MM.1S (cell line): ENCODE data around the gene SPSB3.

ENCODE experiments used
- DNase-seq: peaks from one replicate; pipeline ENCODE4 v3.0.0-alpha.2; 2015
- H2AFZ ChIP-seq: fragments of 300-600 bp; sonication (generic); 2 replicates; pipeline ENCODE4 v1.6.0; 2016; ENCODE audit warnings: antibody characterized with exemption, low read length
- H3F3A ChIP-seq: fragments of 300-600 bp; sonication (generic); 2 replicates; pipeline ENCODE4 v1.6.1; 2016; ENCODE audit warnings: mild to moderate bottlenecking, antibody characterized with exemption, low read length, moderate library complexity, mixed read lengths; ENCODE audit not compliant: insufficient read depth
- H3K27ac ChIP-seq: fragments of 300-600 bp; sonication (generic); 2 replicates; pipeline ENCODE4 v1.5.1; 2016; ENCODE audit warnings: mild to moderate bottlenecking, low read length
- H3K27me3 ChIP-seq: fragments of 300-600 bp; sonication (generic); replicated peaks from 2 replicates; pipeline ENCODE4 v1.6.0; 2016; ENCODE audit warnings: low read length; ENCODE audit not compliant: insufficient read depth
- H3K36me3 ChIP-seq: fragments of 300-600 bp; sonication (generic); replicated peaks from 2 replicates; pipeline ENCODE4 v1.6.1; 2016; ENCODE audit warnings: mild to moderate bottlenecking, low read length, mixed read lengths; ENCODE audit not compliant: insufficient read depth
- H3K4me1 ChIP-seq: fragments of 300-600 bp; sonication (generic); 2 replicates; pipeline ENCODE4 v1.6.1; 2016; ENCODE audit warnings: low read length, mixed read lengths
- H3K4me2 ChIP-seq: fragments of 300-600 bp; sonication (generic); 2 replicates; pipeline ENCODE4 v1.6.0; 2016; ENCODE audit warnings: low read depth, low read length
- H3K4me3 ChIP-seq: fragments of 300-600 bp; sonication (generic); 2 replicates; pipeline ENCODE4 v1.5.1; 2016; ENCODE audit warnings: low read length, mixed read lengths
- H3K79me2 ChIP-seq: fragments of 300-600 bp; sonication (generic); 2 replicates; pipeline ENCODE4 v1.6.1; 2016; ENCODE audit warnings: mixed run types, low read length, mixed read lengths
- H3K9ac ChIP-seq: fragments of 300-600 bp; sonication (generic); 2 replicates; pipeline ENCODE4 v1.6.1; 2016; ENCODE audit warnings: low read length, mixed read lengths
- H3K9me2 ChIP-seq: fragments of 300-600 bp; sonication (generic); replicated peaks from 2 replicates; pipeline ENCODE4 v1.6.1; 2016; ENCODE audit warnings: mild to moderate bottlenecking, low read length, mixed read lengths; ENCODE audit not compliant: insufficient read depth
- H3K9me3 ChIP-seq: fragments of 300-600 bp; sonication (generic); replicated peaks from 2 replicates; pipeline ENCODE4 v1.6.1; 2016; ENCODE audit warnings: mild to moderate bottlenecking, low read length, mixed read lengths; ENCODE audit not compliant: insufficient read depth
- H4K20me1 ChIP-seq: fragments of 300-600 bp; sonication (generic); 2 replicates; pipeline ENCODE4 v1.6.1; 2016; ENCODE audit warnings: mild to moderate bottlenecking, low read length, moderate library complexity, mixed read lengths; ENCODE audit not compliant: insufficient read depth
- EZH2 ChIP-seq: fragments of 300-600 bp; sonication (generic); optimal IDR thresholded peaks from 2 replicates; pipeline ENCODE3; 2017; ENCODE audit warnings: low read depth, mild to moderate bottlenecking, antibody characterized with exemption, low read length, mixed read lengths
- EZH2phosphoT487 ChIP-seq: fragments of 300-600 bp; sonication (generic); IDR thresholded peaks from 2 replicates; pipeline ENCODE4 v1.6.1; 2018; ENCODE audit warnings: antibody characterized with exemption, low read length
- TF ChIP-seq, protein P1 (sequence below): fragments of 300-600 bp; sonication (generic); IDR thresholded peaks from 2 replicates; pipeline ENCODE4 v1.5.1; 2016; ENCODE audit warnings: antibody characterized with exemption, low read length, mixed read lengths

The SPSB3 gene

DNA sequence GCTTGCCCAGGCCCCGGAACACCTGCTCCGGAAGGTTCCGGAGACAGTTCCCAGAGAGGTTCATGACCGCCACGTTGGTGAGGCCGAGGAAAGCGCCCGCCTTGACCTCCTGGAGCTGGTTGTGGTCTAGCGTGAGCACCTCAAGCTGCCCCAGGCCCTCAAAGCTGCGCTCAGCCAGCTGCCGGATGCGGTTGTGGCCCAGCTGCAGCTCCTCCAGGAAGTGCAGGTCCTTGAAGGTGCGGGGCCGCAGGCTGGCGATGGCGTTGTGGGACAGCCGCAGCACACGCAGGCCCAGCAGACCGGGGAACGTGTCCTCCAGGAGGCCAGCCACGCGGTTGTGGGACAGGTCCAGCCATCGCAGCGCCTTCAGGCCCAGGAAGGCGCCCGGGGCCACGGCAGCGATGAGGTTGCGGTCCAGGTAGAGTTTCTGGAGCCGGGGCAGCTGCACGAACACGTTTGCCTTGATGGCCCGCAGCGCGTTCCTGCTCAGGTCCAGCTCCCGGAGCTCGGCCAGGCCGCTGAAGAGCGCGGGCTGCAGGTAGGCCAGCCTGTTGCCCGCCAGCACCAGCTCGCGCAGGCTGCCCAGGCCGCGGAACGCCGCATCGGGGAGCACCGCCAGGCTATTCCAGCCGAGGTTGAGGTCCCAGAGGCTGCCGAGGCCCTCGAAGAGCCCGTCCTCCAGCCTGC is 9.0 kb upstream of the SPSB3 start:
- peaks cover 13% of the 10 kb centered on the region for H3K79me2 ChIP-seq
- no peaks in the 10 kb centered on the region for H3K4me1 ChIP-seq
- no peak overlapping the region for H3K4me3 ChIP-seq
- no peaks in the 10 kb centered on the region for H3K9me3 ChIP-seq
- no peak overlapping the region for H3K4me2 ChIP-seq
- TF ChIP-seq EZH2phosphoT487 (no peak), EZH2 (no peak)
- TF ChIP-seq, protein P1, sequence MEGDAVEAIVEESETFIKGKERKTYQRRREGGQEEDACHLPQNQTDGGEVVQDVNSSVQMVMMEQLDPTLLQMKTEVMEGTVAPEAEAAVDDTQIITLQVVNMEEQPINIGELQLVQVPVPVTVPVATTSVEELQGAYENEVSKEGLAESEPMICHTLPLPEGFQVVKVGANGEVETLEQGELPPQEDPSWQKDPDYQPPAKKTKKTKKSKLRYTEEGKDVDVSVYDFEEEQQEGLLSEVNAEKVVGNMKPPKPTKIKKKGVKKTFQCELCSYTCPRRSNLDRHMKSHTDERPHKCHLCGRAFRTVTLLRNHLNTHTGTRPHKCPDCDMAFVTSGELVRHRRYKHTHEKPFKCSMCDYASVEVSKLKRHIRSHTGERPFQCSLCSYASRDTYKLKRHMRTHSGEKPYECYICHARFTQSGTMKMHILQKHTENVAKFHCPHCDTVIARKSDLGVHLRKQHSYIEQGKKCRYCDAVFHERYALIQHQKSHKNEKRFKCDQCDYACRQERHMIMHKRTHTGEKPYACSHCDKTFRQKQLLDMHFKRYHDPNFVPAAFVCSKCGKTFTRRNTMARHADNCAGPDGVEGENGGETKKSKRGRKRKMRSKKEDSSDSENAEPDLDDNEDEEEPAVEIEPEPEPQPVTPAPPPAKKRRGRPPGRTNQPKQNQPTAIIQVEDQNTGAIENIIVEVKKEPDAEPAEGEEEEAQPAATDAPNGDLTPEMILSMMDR, result no peak
- H2AFZ ChIP-seq, result no peak overlapping the region
- H4K20me1 ChIP-seq, result no peaks in the 10 kb centered on the region
- H3K27ac ChIP-seq, result no peak overlapping the region
- no peaks in the 10 kb centered on the region for H3K27me3 ChIP-seq
- DNase-seq, result no peak
- H3K9ac ChIP-seq, result no peak overlapping the region
- H3K36me3 ChIP-seq, result no peaks in the 10 kb centered on the region
- H3K9me2 ChIP-seq, result no peaks in the 10 kb centered on the region
- H3F3A ChIP-seq, result no peaks in the 10 kb centered on the region

DNA sequence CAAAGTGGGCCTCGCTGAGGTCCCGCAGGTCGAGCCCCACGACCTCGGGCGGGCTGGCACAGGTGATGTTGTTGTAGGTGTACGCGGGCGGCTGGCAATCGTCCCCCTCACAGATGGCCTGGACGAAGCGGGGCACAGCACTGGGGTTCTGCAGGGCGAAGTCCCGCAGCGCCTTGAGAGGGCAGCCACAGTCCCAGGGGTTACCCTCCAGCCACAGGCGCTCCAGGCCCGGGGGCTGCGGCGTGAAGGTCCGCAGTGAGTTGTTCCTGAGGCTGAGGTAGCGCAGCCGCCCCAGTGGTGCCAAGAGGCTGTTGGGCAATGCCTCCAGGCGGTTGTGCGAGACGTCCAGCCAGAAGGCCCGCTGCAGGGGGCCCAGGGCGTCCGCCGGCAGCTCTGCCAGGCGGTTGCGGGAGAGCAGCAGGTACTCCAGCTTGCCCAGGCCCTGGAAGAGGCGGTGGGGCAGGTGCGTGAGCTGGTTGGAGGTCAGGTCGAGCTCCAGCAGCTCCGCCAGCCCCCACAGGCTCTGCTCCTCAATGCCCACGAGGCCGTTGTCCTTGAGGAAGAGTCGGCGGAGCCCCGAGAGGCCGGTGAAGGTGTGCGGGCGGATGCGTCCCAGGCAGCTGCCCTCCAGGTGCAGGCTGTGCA is 8.4 kb upstream of the SPSB3 start:
- Histone ChIP-seq H3K79me2 (peaks cover 20% of the 10 kb centered on the region), H3F3A (no peaks in the 10 kb centered on the region), H3K9me2 (no peaks in the 10 kb centered on the region), H3K4me2 (no peak overlapping the region), H3K27ac (no peak overlapping the region), H3K9me3 (no peaks in the 10 kb centered on the region), H3K4me1 (no peaks in the 10 kb centered on the region), H3K4me3 (no peak overlapping the region), H3K36me3 (no peaks in the 10 kb centered on the region), H3K27me3 (no peaks in the 10 kb centered on the region), H2AFZ (no peak overlapping the region), H3K9ac (no peak overlapping the region), H4K20me1 (no peaks in the 10 kb centered on the region)
- TF ChIP-seq, protein P1, result no peak
- TF ChIP-seq EZH2phosphoT487, result no peak
- TF ChIP-seq EZH2, result no peak
- DNase-seq, result no peak

DNA sequence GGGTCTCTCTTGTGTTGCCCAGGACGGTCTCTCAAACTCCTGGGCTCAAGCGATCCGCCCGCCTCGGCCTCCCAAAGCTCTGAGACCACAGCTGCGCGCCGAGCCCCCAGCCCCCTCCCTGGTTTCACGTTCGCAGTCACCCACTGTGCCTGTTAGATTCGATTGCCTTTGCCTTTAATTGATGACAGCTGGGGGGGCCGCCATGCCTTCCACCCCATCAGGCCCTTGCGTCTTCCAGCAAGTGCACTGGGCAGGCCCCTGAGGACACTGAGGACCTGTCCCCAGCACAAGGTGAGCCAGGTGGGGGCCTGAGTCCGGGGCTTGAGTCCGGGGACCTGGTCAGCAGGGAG is 7.9 kb upstream of the SPSB3 start:
- no peak for DNase-seq
- Histone ChIP-seq H3K36me3 (no peaks in the 10 kb centered on the region), H3K4me3 (no peak overlapping the region), H2AFZ (no peak overlapping the region), H3F3A (no peaks in the 10 kb centered on the region), H3K79me2 (peaks cover 25% of the 10 kb centered on the region), H3K27ac (no peak overlapping the region), H4K20me1 (no peaks in the 10 kb centered on the region), H3K4me2 (no peak overlapping the region), H3K27me3 (no peaks in the 10 kb centered on the region), H3K9me3 (no peaks in the 10 kb centered on the region), H3K4me1 (no peaks in the 10 kb centered on the region), H3K9ac (no peak overlapping the region), H3K9me2 (no peaks in the 10 kb centered on the region)
- TF ChIP-seq EZH2 (no peak), EZH2phosphoT487 (no peak)
- TF ChIP-seq, protein P1, result no peak
